ENCODE data around the gene BCL11B. TPM values are rescaled to one million over a fixed set of nuclear protein-coding genes. Genes with fewer than 3 reads are reported as not detected.

BCL11B gene
- polyA plus RNA-seq, 1 donor from 2014 or later = 0.38 TPM

- Mint-ChIP-seq H3K36me3 (no peaks in the 10 kb centered on the region), H3K9me3 (peaks cover 0 to 1% (median 0%) of the 10 kb centered on the region in 3 donors), H3K27ac (no peak overlapping the region), H3K27me3 (peaks cover 3% of the 10 kb centered on the region), H3K4me1 (no peaks in the 10 kb centered on the region), H3K4me3 (no peak overlapping the region)
These were observed 149.4 kb downstream of the BCL11B start for GRCh38 chr14:99122521-99123125.

- Mint-ChIP-seq H3K4me1 (no peaks in the 10 kb centered on the region), H3K27me3 (peaks cover 6% of the 10 kb centered on the region), H3K4me3 (no peak overlapping the region), H3K9me3 (no peaks in the 10 kb centered on the region), H3K27ac (no peak overlapping the region), H3K36me3 (no peaks in the 10 kb centered on the region)
These were observed 150.6 kb downstream of the BCL11B start for GRCh38 chr14:99121319-99121875.

- no peak overlapping the region for H3K27ac Mint-ChIP-seq
These were observed 151.3 kb downstream of the BCL11B start for GRCh38 chr14:99120526-99121318.

GRCh38 chr14:99119554-99120525 lies 152.2 kb downstream of the BCL11B start:
- no peaks in the 10 kb centered on the region for H3K4me1 Mint-ChIP-seq
- peaks cover 6% of the 10 kb centered on the region for H3K27me3 Mint-ChIP-seq
- no peaks in the 10 kb centered on the region for H3K9me3 Mint-ChIP-seq
- H3K4me3 Mint-ChIP-seq = no peak overlapping the region
- no peaks in the 10 kb centered on the region for H3K36me3 Mint-ChIP-seq
- no peak overlapping the region for H3K27ac Mint-ChIP-seq

More at GRCh38 chr14:99120526-99121318, 151.3 kb downstream of the BCL11B start:
- H3K4me1 Mint-ChIP-seq = no peaks in the 10 kb centered on the region
- no peak overlapping the region for H3K4me3 Mint-ChIP-seq
- no peaks in the 10 kb centered on the region for H3K9me3 Mint-ChIP-seq
- peaks cover 6% of the 10 kb centered on the region for H3K27me3 Mint-ChIP-seq
- H3K36me3 Mint-ChIP-seq = no peaks in the 10 kb centered on the region

Other genes with a start within 250 kb of the BCL11B start
- 27.8 TPM for gene SETD3, start 208.7 kb upstream of the BCL11B start, polyA plus RNA-seq
- 26.8 TPM for gene CCNK, start 209.2 kb upstream of the BCL11B start, polyA plus RNA-seq

All from IgD-negative memory B cell (primary cell).